Stimulated activated naive CD8-positive, alpha-beta T cell treated with anti-CD3 and anti-CD28 coated beads, Interleukin-15, Interleukin-2, amounts not matched to agents 100 ng/mL and 50 ng/mL, for 24 hours (primary cell): ENCODE results near the gene TAP2.
"Not testable (repeated sequence)": the region's sequence is repeated elsewhere in the genome, so short reads cannot be mapped to it uniquely, and the experiment has no call there.

Source experiments
- H3K27ac Mint-ChIP-seq: one replicate; pipeline ENCODE4 v1.8.0; 2021; ENCODE audit warnings: mild to moderate bottlenecking, mixed read lengths
- H3K27me3 Mint-ChIP-seq: one replicate; pipeline ENCODE4 v1.8.0; 2021; ENCODE audit warnings: mixed read lengths
- H3K36me3 Mint-ChIP-seq: one replicate; pipeline ENCODE4 v1.8.0; 2021; ENCODE audit warnings: low read depth, mixed read lengths
- H3K4me1 Mint-ChIP-seq: one replicate; pipeline ENCODE4 v1.8.0; 2021; ENCODE audit warnings: low read depth, mixed read lengths
- H3K4me3 Mint-ChIP-seq: one replicate; pipeline ENCODE4 v1.8.0; 2021; ENCODE audit warnings: mild to moderate bottlenecking, mixed read lengths
- H3K9me3 Mint-ChIP-seq: one replicate; pipeline ENCODE4 v1.8.0; 2021; ENCODE audit warnings: mixed read lengths

Gene TAP2

DNA sequence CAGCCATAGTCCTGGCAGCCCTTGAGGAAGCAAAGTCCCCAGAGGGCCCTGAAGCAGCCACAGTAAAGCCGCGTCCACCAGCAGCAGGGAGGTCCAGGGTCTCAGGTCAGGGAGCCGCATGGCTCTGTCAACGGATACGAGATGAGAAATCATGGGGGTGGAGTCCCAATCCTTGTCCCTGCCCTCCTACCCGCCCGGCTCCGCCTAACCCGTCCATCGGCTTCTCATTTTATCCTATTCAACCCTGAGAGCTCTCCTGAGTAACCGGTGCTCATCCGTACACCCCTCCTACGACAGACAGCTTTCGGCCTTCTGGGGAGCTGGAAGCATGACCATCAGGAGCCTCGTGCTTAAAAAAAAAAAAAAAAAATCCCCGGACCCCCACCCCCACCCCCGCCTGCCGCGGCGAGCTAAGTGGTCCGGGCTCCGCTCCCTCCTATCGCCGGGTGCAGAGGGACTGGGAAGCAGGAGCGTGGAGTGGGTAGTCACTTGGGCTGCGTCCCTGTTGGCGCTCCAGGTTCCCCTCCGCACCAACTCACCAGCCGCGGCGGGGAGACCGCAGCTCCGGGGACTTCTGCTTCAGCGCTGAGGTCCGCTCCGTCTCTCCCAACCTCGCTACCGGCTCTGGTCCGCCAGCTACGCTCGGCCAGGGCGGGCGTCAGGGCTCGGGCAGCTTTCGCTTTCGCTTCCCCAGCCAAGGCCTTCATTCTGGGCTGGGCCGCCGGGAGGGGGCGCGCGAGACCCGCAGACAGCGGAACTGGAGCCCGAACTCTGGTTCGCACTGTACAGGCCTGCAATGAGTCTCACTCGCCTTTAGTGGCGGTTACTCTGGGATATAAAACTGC lies at the start of gene TAP2:
TSS of gene TAP2 (minus strand) at position 626 of the 845 bp plus-strand sequence. CDS start at position 120, 506 bp downstream.
- H3K27ac Mint-ChIP-seq, result peak within 1 kb of the TSS; percentile 99
- no peaks in the 10 kb centered on the region for H3K27me3 Mint-ChIP-seq

GRCh38 chr6:32887616-32888015 lies 49.1 kb upstream of the TAP2 start:
- Mint-ChIP-seq H3K36me3 (no peaks in the 10 kb centered on the region), H3K4me3 (no peak overlapping the region), H3K4me1 (peaks cover 7% of the 10 kb centered on the region), H3K27ac (no peak overlapping the region), H3K27me3 (no peaks in the 10 kb centered on the region), H3K9me3 (no peaks in the 10 kb centered on the region)

More for the DNA sequence above, at the start of gene TAP2:
- Mint-ChIP-seq H3K4me3 (peak within 1 kb of the TSS; percentile 88), H3K36me3 (peaks cover 83% of the 10 kb centered on the region), H3K4me1 (peaks cover 86% of the 10 kb centered on the region), H3K9me3 (no peaks in the 10 kb centered on the region)

- H3K4me3 Mint-ChIP-seq, result no peak overlapping the region
- H3K4me1 Mint-ChIP-seq, result peaks cover 13% of the 10 kb centered on the region
- H3K36me3 Mint-ChIP-seq, result no peaks in the 10 kb centered on the region
- H3K27ac Mint-ChIP-seq, result no peak overlapping the region
- no peaks in the 10 kb centered on the region for H3K27me3 Mint-ChIP-seq
- H3K9me3 Mint-ChIP-seq, result no peaks in the 10 kb centered on the region
These were observed 48.3 kb upstream of the TAP2 start for GRCh38 chr6:32886681-32887383.

- Mint-ChIP-seq H3K27ac (peak overlapping the region; percentile 10), H3K27me3 (no peaks in the 10 kb centered on the region), H3K9me3 (no peaks in the 10 kb centered on the region), H3K4me3 (no peak overlapping the region), H3K36me3 (no peaks in the 10 kb centered on the region), H3K4me1 (peaks cover 17% of the 10 kb centered on the region)
These were observed 47.3 kb upstream of the TAP2 start for GRCh38 chr6:32885698-32886286.

DNA sequence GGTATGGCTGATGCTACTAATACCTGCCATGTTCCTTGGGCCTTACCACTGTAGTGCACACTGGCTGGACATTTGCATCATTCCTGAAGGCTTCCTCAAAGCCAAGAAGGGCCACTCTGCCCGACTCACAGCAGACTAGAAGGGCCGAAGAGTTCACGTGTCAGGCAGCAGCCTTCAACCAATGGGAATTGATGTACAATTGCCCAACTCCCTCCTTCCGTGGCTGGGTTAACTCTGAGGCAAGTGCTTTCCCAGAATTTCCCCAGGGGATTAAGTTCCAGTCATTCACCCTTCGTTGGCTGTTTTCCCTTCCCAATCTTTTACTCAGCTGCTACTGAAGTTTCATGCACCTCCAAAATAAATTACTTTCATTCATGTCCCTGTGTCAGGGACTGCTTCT lies 45.2 kb upstream of the TAP2 start:
- Mint-ChIP-seq H3K27ac (no peak overlapping the region), H3K4me1 (peaks cover 17% of the 10 kb centered on the region), H3K27me3 (no peaks in the 10 kb centered on the region), H3K9me3 (no peaks in the 10 kb centered on the region), H3K36me3 (peaks cover 3% of the 10 kb centered on the region), H3K4me3 (no peak overlapping the region)

- Mint-ChIP-seq H3K27ac (no peak overlapping the region), H3K9me3 (no peaks in the 10 kb centered on the region), H3K27me3 (no peaks in the 10 kb centered on the region), H3K4me3 (no peak overlapping the region), H3K36me3 (peaks cover 3% of the 10 kb centered on the region), H3K4me1 (peaks cover 17% of the 10 kb centered on the region)
These were observed 44.3 kb upstream of the TAP2 start for GRCh38 chr6:32882879-32883250.

DNA sequence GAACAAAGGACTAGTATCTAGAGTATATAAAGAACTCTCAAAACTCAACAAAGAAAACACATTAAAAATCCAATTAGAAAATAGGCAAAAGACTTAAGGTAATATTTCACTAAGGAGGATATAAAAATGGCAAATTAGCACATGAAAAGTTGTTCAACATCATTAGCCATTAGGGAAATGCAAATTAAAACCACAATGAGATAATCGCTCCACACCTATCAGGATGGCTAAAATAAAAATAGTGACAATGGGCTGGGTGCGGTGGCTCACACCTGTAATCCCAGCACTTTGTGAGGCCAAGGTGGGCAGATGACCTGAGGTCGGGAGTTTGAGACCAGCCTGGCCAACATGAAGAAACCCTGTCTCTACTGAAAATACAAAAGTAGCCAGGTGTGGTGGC lies 42.4 kb upstream of the TAP2 start:
- H3K9me3 Mint-ChIP-seq, H3K27ac Mint-ChIP-seq, H3K4me3 Mint-ChIP-seq, H3K27me3 Mint-ChIP-seq, H3K36me3 Mint-ChIP-seq: not testable (repeated sequence)
- peaks cover 17% of the 10 kb centered on the region for H3K4me1 Mint-ChIP-seq

DNA sequence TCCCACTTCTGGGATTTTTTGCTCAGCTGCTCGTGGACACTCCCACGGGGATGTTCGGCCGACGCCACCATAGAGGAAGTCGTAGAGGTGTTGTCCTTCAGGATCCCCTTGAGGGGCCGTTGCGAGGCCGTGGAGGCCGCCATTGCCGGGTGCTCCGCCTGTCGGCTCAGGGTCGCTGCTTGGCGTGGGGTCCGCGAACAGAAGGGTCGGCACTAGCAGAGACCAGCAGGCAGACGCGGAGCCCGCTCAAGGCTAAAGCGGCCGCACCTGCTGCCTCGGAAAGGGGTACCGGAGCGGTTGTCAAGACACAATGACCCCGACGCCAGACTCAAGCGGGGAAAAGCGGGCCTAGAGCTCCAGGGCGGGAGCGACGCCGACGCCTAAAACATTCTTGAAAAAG lies 41.2 kb upstream of the TAP2 start:
- Mint-ChIP-seq H3K9me3 (no peaks in the 10 kb centered on the region), H3K27me3 (no peaks in the 10 kb centered on the region), H3K36me3 (peaks cover 3% of the 10 kb centered on the region), H3K4me3 (no peak overlapping the region), H3K4me1 (peaks cover 17% of the 10 kb centered on the region), H3K27ac (no peak overlapping the region)

GRCh38 chr6:32876603-32877002 lies 38.1 kb upstream of the TAP2 start:
- no peak overlapping the region for H3K27ac Mint-ChIP-seq
- no peak overlapping the region for H3K4me3 Mint-ChIP-seq
- H3K9me3 Mint-ChIP-seq, result no peaks in the 10 kb centered on the region
- no peaks in the 10 kb centered on the region for H3K27me3 Mint-ChIP-seq
- peaks cover 3% of the 10 kb centered on the region for H3K36me3 Mint-ChIP-seq
- H3K4me1 Mint-ChIP-seq, result peaks cover 2% of the 10 kb centered on the region

DNA sequence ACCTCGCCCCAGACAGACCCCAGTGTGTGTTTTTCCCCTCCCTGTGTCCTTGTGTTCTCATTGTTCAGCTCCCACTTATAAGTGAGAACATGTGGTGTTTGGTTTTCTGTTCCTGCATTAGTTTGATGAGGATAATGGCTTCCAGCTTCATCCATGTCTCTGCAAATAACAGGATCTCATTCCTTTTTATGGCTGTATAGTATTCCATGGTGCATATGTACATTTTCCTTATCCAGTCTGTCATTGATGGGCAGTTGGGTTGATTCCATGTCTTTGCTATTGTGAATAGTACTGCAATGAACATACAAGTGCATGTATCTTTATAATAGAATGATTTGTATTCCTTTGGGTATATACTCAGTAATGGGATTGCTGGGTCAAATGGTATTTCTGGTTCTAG lies 35.4 kb upstream of the TAP2 start:
- not testable (repeated sequence) for H3K27me3 Mint-ChIP-seq, H3K4me3 Mint-ChIP-seq, H3K27ac Mint-ChIP-seq, H3K4me1 Mint-ChIP-seq, H3K9me3 Mint-ChIP-seq, H3K36me3 Mint-ChIP-seq

DNA sequence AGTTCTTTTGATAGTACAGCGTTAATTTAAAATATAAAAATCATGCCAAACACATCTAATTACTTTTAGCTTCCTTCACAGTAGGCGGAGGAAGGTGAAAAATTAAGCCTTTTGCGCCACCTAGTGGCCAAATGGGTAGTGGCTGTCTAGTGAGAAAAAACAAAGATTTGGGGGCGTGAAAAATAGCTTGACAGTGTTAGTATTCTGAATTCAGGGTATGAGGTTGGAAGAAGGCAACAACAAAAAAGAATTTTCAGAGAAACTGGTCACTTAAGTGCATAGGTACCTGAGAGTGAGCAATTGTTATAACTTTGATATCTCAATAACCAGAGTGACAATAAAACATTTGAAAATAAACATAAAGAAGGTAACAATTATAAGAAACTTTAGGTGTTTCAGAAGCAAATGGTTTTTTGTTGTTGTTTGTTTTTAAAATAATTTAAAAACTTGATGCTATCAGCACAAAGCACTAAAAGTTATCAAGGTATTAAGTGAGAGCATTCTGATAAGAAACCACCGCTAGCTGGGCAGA lies 29.8 kb upstream of the TAP2 start:
- Mint-ChIP-seq H3K4me3 (no peak overlapping the region), H3K27me3 (no peaks in the 10 kb centered on the region), H3K36me3 (peaks cover 9% of the 10 kb centered on the region), H3K9me3 (no peaks in the 10 kb centered on the region), H3K4me1 (peaks cover 44% of the 10 kb centered on the region), H3K27ac (no peak overlapping the region)

GRCh38 chr6:32867554-32868256 lies 29.2 kb upstream of the TAP2 start:
- Mint-ChIP-seq H3K27me3 (no peaks in the 10 kb centered on the region), H3K27ac (peak overlapping the region; percentile 78), H3K36me3 (peaks cover 13% of the 10 kb centered on the region), H3K4me1 (peaks cover 44% of the 10 kb centered on the region), H3K4me3 (peak overlapping the region; percentile 20), H3K9me3 (no peaks in the 10 kb centered on the region)

GRCh38 chr6:32867022-32867477 lies 28.5 kb upstream of the TAP2 start:
- H3K9me3 Mint-ChIP-seq, result no peaks in the 10 kb centered on the region
- H3K4me3 Mint-ChIP-seq, result peak overlapping the region; percentile 26
- peaks cover 44% of the 10 kb centered on the region for H3K4me1 Mint-ChIP-seq
- no peaks in the 10 kb centered on the region for H3K27me3 Mint-ChIP-seq
- peak overlapping the region; percentile 78 for H3K27ac Mint-ChIP-seq
- H3K36me3 Mint-ChIP-seq, result peaks cover 13% of the 10 kb centered on the region

- Mint-ChIP-seq H3K36me3 (peaks cover 21% of the 10 kb centered on the region), H3K27me3 (no peaks in the 10 kb centered on the region), H3K9me3 (no peaks in the 10 kb centered on the region), H3K27ac (peak overlapping the region; percentile 70), H3K4me1 (peaks cover 45% of the 10 kb centered on the region), H3K4me3 (no peak overlapping the region)
These were observed 27.3 kb upstream of the TAP2 start for GRCh38 chr6:32865724-32866443.
